KMS-11 (cell line): Measurements from ENCODE around the gene LTF.

Source experiments
- H2AFZ ChIP-seq: fragments of 200-600 bp; sonication (generic); 2 replicates; pipeline ENCODE4 v1.6.1; 2016; ENCODE audit warnings: antibody characterized with exemption, mixed run types, low read depth
- H3K27ac ChIP-seq: fragments of 200-600 bp; sonication (generic); 2 replicates; pipeline ENCODE4 v1.6.1; 2016; ENCODE audit warnings: mild to moderate bottlenecking, mixed run types
- H3K27me3 ChIP-seq: fragments of 200-600 bp; sonication (generic); 2 replicates; pipeline ENCODE4 v1.6.1; 2017; ENCODE audit warnings: mild to moderate bottlenecking, low read depth, mixed run types, moderate library complexity; ENCODE audit not compliant: insufficient read depth
- H3K36me3 ChIP-seq: fragments of 200-600 bp; sonication (generic); 2 replicates; pipeline ENCODE4 v1.6.1; 2017; ENCODE audit warnings: mild to moderate bottlenecking, mixed run types; ENCODE audit not compliant: insufficient read depth
- H3K4me1 ChIP-seq: fragments of 200-600 bp; sonication (generic); 2 replicates; pipeline ENCODE4 v1.6.1; 2016; ENCODE audit warnings: mild to moderate bottlenecking, low read depth, mixed run types; ENCODE audit not compliant: poor library complexity, severe bottlenecking
- H3K4me2 ChIP-seq: fragments of 200-600 bp; sonication (generic); 2 replicates; pipeline ENCODE4 v1.7.0; 2016; ENCODE audit warnings: mild to moderate bottlenecking, mixed run types
- H3K4me3 ChIP-seq: fragments of 200-600 bp; sonication (generic); IDR thresholded peaks from 2 replicates; pipeline ENCODE4 v1.6.1; 2017; ENCODE audit warnings: low read depth, low read length, mixed read lengths; ENCODE audit not compliant: insufficient read depth
- H3K79me2 ChIP-seq: fragments of 200-600 bp; sonication (generic); 2 replicates; pipeline ENCODE4 v1.6.1; 2016; ENCODE audit warnings: low read depth, mixed run types; ENCODE audit not compliant: insufficient read depth
- H3K9ac ChIP-seq: fragments of 200-600 bp; sonication (generic); 2 replicates; pipeline ENCODE4 v1.6.1; 2016; ENCODE audit warnings: mild to moderate bottlenecking, mixed run types
- H4K20me1 ChIP-seq: fragments of 200-600 bp; sonication (generic); 2 replicates; pipeline ENCODE4 v1.6.1; 2016; ENCODE audit warnings: mild to moderate bottlenecking, mixed run types; ENCODE audit not compliant: insufficient read depth
- CTCF ChIP-seq: fragments of 200-600 bp; sonication (generic); conservative IDR thresholded peaks from 2 replicates; pipeline ENCODE4 v1.6.1; 2017; ENCODE audit warnings: low read depth, mild to moderate bottlenecking, antibody characterized with exemption, low read length, moderate library complexity, mixed read lengths

The LTF gene

GRCh38 chr3:46468753-46469600 lies 4.3 kb upstream of the LTF start:
- H2AFZ ChIP-seq, result no peak overlapping the region

GRCh38 chr3:46467562-46467961 lies 2.9 kb upstream of the LTF start:
- no peaks in the 10 kb centered on the region for H3K4me1 ChIP-seq
- H3K27ac ChIP-seq, result no peak overlapping the region
- no peaks in the 10 kb centered on the region for H4K20me1 ChIP-seq
- no peak overlapping the region for H3K9ac ChIP-seq
- H3K36me3 ChIP-seq, result no peaks in the 10 kb centered on the region
- no peak for TF ChIP-seq CTCF
- H3K79me2 ChIP-seq, result no peaks in the 10 kb centered on the region
- no peaks in the 10 kb centered on the region for H3K27me3 ChIP-seq
- no peak overlapping the region for H3K4me3 ChIP-seq
- no peak overlapping the region for H3K4me2 ChIP-seq
- H2AFZ ChIP-seq, result no peak overlapping the region

More at GRCh38 chr3:46468753-46469600, 4.3 kb upstream of the LTF start:
- no peaks in the 10 kb centered on the region for H4K20me1 ChIP-seq
- no peak overlapping the region for H3K27ac ChIP-seq
- no peak overlapping the region for H3K9ac ChIP-seq
- no peaks in the 10 kb centered on the region for H3K4me1 ChIP-seq
- TF ChIP-seq CTCF, result no peak
- no peaks in the 10 kb centered on the region for H3K27me3 ChIP-seq
- no peaks in the 10 kb centered on the region for H3K79me2 ChIP-seq
- H3K4me3 ChIP-seq, result no peak overlapping the region
- no peaks in the 10 kb centered on the region for H3K36me3 ChIP-seq
- no peak overlapping the region for H3K4me2 ChIP-seq

DNA sequence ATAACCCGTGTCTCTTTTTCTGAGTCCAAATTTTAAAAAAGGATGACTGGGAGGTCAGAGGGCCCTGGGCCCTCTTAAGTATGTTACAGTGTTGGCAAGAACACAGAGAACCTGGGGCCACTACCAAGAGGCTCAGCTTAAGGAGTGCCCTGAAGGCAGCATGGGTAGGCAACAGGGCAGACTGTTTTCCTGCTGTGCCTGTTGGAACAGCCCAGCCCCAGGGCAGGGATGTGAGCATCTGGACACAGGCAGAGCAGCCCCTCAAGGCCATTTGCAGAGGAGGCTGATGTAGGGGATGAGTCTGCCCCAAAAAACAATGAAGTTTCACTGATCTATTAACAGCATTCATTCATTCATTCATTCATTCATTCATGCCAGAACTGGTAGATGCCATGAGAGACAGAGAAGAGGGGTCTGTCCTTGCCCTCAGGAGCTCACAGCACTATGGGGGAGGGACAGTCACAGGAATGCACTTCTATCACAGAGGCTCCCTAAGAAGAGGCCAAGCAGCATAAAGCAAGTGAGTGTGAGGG lies 2.2 kb upstream of the LTF start:
- no peak overlapping the region for H3K4me2 ChIP-seq
- no peak for TF ChIP-seq CTCF

GRCh38 chr3:46466273-46466672 lies 1.6 kb upstream of the LTF start:
- Histone ChIP-seq H3K27ac (no peak overlapping the region), H3K4me1 (no peaks in the 10 kb centered on the region), H3K4me3 (no peak overlapping the region), H3K27me3 (no peaks in the 10 kb centered on the region), H3K36me3 (no peaks in the 10 kb centered on the region), H3K79me2 (no peaks in the 10 kb centered on the region), H3K9ac (no peak overlapping the region), H3K4me2 (no peak overlapping the region), H2AFZ (no peak overlapping the region), H4K20me1 (no peaks in the 10 kb centered on the region)
- TF ChIP-seq CTCF, result no peak

More for the DNA sequence above, 2.2 kb upstream of the LTF start:
- Histone ChIP-seq H3K79me2 (no peaks in the 10 kb centered on the region), H3K36me3 (no peaks in the 10 kb centered on the region), H3K27ac (no peak overlapping the region), H3K4me1 (no peaks in the 10 kb centered on the region), H3K9ac (no peak overlapping the region), H3K4me3 (no peak overlapping the region), H3K27me3 (no peaks in the 10 kb centered on the region), H2AFZ (no peak overlapping the region), H4K20me1 (no peaks in the 10 kb centered on the region)
